Measurements from ENCODE around the gene SETD2.
"Not testable (repeated sequence)": the region's sequence is repeated elsewhere in the genome, so short reads cannot be mapped to it uniquely, and the experiment has no call there.

SETD2 gene

DNA sequence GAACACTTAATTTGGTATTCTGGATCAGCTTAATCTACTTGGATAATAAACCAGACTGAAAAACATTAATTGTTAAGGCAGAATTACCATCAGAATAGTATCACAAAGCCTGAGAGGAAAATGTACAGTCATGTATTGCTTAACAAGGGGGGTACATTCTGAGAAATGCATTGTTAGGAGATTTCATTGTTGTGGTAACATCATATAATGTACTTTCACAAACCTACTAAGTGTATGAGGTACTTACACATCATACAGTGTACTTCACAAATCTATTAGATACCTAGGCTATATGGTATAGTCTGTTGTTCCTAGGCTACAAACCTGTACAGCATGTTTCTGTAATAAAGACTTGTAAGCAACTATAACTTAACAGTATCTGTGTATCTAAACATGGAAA, 116.2 kb downstream of the SETD2 start:
- H3K9ac ChIP-seq (ENCODE audit: low read length in 5 of 5) = no peak overlapping the region
- no peaks in the 10 kb centered on the region for H3K27me3 ChIP-seq (ENCODE audit: control insufficient read depth in 5 of 5, insufficient read depth in 4 of 5, low read length in 5 of 5)
- H3K9me3 ChIP-seq (ENCODE audit: control insufficient read depth in 5 of 5, low read length in 5 of 5) = no peaks in the 10 kb centered on the region
- H3K4me3 ChIP-seq (ENCODE audit: low read depth in 1 of 5, low read length in 5 of 5) = no peak overlapping the region
- peaks cover 7 to 15% (median 11%) of the 10 kb centered on the region in 5 donors for H3K36me3 ChIP-seq (ENCODE audit: control insufficient read depth in 5 of 5, insufficient read depth in 5 of 5, low read length in 5 of 5)
- no peak overlapping the region for H3K27ac ChIP-seq (ENCODE audit: low read depth, low read length)
- H3K4me1 ChIP-seq (ENCODE audit: control insufficient read depth in 5 of 5, insufficient read depth in 5 of 5, low read length in 5 of 5) = peaks cover 0 to 2% (median 0%) of the 10 kb centered on the region in 5 donors

DNA sequence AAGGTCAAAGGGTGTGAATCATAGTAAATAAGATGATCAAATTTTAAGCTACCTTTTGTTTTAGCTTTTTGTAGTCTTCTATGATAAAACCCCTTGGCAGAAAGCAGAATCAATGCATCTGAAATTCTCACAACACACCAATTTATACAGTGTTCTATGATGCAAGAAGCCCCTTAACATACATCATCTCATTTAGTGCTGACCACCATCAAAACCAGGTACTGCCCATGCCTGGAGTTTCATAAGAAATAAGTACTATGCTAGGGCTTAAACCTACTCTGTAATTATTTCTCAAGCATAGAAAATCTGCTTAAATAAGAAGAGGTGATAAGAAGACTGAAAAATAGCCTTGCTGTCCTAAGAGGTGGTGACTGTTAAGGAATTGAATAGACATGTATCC, 116.8 kb downstream of the SETD2 start:
- H3K27me3 ChIP-seq (ENCODE audit: control insufficient read depth in 5 of 5, insufficient read depth in 4 of 5, low read length in 5 of 5) = no peaks in the 10 kb centered on the region
- no peak overlapping the region for H3K4me3 ChIP-seq (ENCODE audit: low read depth in 1 of 5, low read length in 5 of 5)
- no peaks in the 10 kb centered on the region for H3K9me3 ChIP-seq (ENCODE audit: control insufficient read depth in 5 of 5, low read length in 5 of 5)
- H3K27ac ChIP-seq (ENCODE audit: low read depth, low read length) = no peak overlapping the region
- no peak overlapping the region for H3K9ac ChIP-seq (ENCODE audit: low read length in 5 of 5)
- H3K36me3 ChIP-seq (ENCODE audit: control insufficient read depth in 5 of 5, insufficient read depth in 5 of 5, low read length in 5 of 5) = peaks cover 13 to 20% (median 16%) of the 10 kb centered on the region in 5 donors
- peaks cover 0 to 2% (median 0%) of the 10 kb centered on the region in 5 donors for H3K4me1 ChIP-seq (ENCODE audit: control insufficient read depth in 5 of 5, insufficient read depth in 5 of 5, low read length in 5 of 5)

DNA sequence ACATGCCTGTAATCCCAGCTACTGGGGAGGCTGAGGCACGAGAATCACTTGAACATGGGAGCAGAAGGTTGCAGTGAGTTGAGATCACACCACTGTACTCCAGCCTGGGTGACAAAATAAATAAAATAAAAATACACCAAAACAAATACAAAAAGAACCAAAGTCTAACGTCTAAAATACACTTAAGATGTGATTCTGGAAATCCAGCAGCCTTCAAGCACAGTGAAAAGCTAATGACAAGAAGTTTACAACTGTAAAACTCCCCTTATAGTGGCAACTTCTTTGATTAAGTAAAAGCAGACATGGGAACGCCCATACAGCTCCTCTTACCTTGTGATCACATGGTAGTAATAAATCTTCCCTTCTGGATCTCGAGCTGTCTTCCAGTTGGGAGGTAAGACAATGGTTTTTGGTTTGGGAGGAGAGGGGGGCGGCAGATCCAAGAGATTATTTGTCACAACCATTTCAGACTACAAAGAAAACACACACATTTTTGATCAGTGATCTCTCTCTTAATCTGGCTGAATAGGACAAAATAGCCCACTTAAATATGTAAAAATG, 121.6 kb downstream of the SETD2 start:
- Histone ChIP-seq H3K27ac (ENCODE audit: low read depth, low read length) (no peak overlapping the region), H3K36me3 (ENCODE audit: control insufficient read depth in 5 of 5, insufficient read depth in 5 of 5, low read length in 5 of 5) (peaks cover 37 to 59% (median 46%) of the 10 kb centered on the region in 5 donors), H3K4me1 (ENCODE audit: control insufficient read depth in 5 of 5, insufficient read depth in 5 of 5, low read length in 5 of 5) (no peaks in the 10 kb centered on the region), H3K27me3 (ENCODE audit: control insufficient read depth in 5 of 5, insufficient read depth in 4 of 5, low read length in 5 of 5) (no peaks in the 10 kb centered on the region), H3K9ac (ENCODE audit: low read length in 5 of 5) (no peak overlapping the region), H3K9me3 (ENCODE audit: control insufficient read depth in 5 of 5, low read length in 5 of 5) (no peaks in the 10 kb centered on the region), H3K4me3 (ENCODE audit: low read depth in 1 of 5, low read length in 5 of 5) (no peak overlapping the region)

DNA sequence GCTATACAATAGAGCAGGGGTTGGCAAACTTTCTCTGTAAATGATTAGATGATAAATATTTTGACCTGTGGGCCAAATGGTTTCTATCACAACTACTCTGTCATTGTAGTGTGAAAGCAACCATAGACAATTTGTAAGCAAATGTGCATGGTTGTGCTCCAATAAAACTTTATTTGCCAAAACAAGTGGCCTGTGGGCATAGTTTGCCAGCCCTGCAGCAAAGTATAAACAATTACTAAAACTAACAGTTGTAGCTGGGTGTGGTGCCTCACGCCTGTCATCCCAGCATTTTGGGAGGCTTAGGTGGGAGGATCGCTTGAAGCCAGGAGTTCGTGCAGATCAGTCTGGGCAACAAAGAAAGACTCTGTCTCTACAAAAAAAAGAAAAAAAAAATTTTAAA, 122.8 kb downstream of the SETD2 start:
- Histone ChIP-seq H3K4me3 (ENCODE audit: low read depth in 1 of 5, low read length in 5 of 5) (no peak overlapping the region), H3K27ac (ENCODE audit: low read depth, low read length) (no peak overlapping the region), H3K36me3 (ENCODE audit: control insufficient read depth in 5 of 5, insufficient read depth in 5 of 5, low read length in 5 of 5) (peaks cover 38 to 68% (median 53%) of the 10 kb centered on the region in 5 donors), H3K4me1 (ENCODE audit: control insufficient read depth in 5 of 5, insufficient read depth in 5 of 5, low read length in 5 of 5) (no peaks in the 10 kb centered on the region), H3K27me3 (ENCODE audit: control insufficient read depth in 5 of 5, insufficient read depth in 4 of 5, low read length in 5 of 5) (no peaks in the 10 kb centered on the region), H3K9me3 (ENCODE audit: control insufficient read depth in 5 of 5, low read length in 5 of 5) (no peaks in the 10 kb centered on the region), H3K9ac (ENCODE audit: low read length in 5 of 5) (no peak overlapping the region)

DNA sequence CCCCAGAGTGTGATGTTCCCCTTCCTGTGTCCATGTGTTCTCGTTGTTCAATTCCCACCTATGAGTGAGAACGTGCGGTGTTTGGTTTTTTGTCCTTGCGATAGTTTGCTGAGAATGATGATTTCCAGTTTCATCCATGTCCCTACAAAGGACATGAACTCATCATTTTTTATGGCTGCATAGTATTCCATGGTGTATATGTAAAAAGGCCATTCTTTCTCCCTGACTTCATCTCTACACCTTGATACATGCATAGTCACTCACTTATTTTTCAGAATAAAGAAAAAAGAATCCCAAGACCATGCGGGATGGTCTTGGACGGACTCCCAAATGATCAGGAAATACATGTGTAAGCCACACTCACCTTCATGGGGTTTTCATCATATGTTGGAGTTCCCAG, 126.6 kb downstream of the SETD2 start:
- H3K27ac ChIP-seq (ENCODE audit: low read depth, low read length); H3K4me1 ChIP-seq (ENCODE audit: control insufficient read depth in 5 of 5, insufficient read depth in 5 of 5, low read length in 5 of 5): not testable (repeated sequence)
- peaks cover 40 to 83% (median 63%) of the 10 kb centered on the region in 5 donors for H3K36me3 ChIP-seq (ENCODE audit: control insufficient read depth in 5 of 5, insufficient read depth in 5 of 5, low read length in 5 of 5)

DNA sequence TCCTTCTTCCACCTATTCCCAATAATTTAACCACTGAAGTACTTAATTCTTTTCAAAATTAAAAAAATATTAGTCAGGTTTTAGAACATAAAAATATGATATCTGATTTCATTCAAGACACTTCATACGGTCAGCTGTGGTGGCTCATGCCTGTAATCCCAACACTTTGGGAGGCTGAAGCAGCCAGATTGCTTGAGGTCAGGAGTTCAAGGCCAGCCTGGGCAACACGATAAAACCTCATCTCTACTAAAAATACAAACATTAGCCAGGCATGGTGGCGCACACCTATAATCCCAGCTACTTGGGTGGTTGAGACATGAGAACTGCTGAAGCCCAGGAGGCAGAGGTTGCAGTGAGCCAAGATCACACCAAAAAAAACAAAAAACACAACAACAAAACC, 127.8 kb downstream of the SETD2 start:
- Histone ChIP-seq H3K9me3 (ENCODE audit: control insufficient read depth in 5 of 5, low read length in 5 of 5) (no peaks in the 10 kb centered on the region), H3K27me3 (ENCODE audit: control insufficient read depth in 5 of 5, insufficient read depth in 4 of 5, low read length in 5 of 5) (no peaks in the 10 kb centered on the region), H3K4me1 (ENCODE audit: control insufficient read depth in 5 of 5, insufficient read depth in 5 of 5, low read length in 5 of 5) (no peaks in the 10 kb centered on the region), H3K36me3 (ENCODE audit: control insufficient read depth in 5 of 5, insufficient read depth in 5 of 5, low read length in 5 of 5) (peaks cover 33 to 73% (median 52%) of the 10 kb centered on the region in 5 donors), H3K4me3 (ENCODE audit: low read depth in 1 of 5, low read length in 5 of 5) (no peak overlapping the region), H3K9ac (ENCODE audit: low read length in 5 of 5) (no peak overlapping the region), H3K27ac (ENCODE audit: low read depth, low read length) (no peak overlapping the region)

More for the DNA sequence above, 126.6 kb downstream of the SETD2 start:
- H3K4me3 ChIP-seq (ENCODE audit: low read depth in 1 of 5, low read length in 5 of 5); H3K27me3 ChIP-seq (ENCODE audit: control insufficient read depth in 5 of 5, insufficient read depth in 4 of 5, low read length in 5 of 5); H3K9me3 ChIP-seq (ENCODE audit: control insufficient read depth in 5 of 5, low read length in 5 of 5); H3K9ac ChIP-seq (ENCODE audit: low read length in 5 of 5): not testable (repeated sequence)

DNA sequence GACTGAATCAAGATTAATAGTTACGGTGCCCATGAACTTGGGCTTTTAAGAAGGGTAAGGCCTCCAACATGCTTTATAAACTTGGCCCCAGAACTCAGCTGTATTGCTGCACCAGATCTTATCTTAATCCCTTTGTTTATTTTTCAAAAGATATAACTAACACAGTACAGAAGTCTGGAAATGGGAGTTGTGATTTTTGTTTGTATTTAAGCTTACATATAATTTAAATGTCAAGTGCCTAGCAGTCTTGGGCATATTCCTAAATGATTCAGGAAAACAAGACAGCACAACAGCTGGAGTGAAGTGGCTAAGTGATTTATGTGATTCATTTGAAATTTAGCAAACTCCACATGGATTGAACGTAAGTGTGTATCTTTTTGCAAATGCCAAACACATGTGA, 128.3 kb downstream of the SETD2 start:
- Histone ChIP-seq H3K27ac (ENCODE audit: low read depth, low read length) (no peak overlapping the region), H3K9ac (ENCODE audit: low read length in 5 of 5) (no peak overlapping the region), H3K4me1 (ENCODE audit: control insufficient read depth in 5 of 5, insufficient read depth in 5 of 5, low read length in 5 of 5) (no peaks in the 10 kb centered on the region), H3K4me3 (ENCODE audit: low read depth in 1 of 5, low read length in 5 of 5) (no peak overlapping the region), H3K9me3 (ENCODE audit: control insufficient read depth in 5 of 5, low read length in 5 of 5) (no peaks in the 10 kb centered on the region), H3K36me3 (ENCODE audit: control insufficient read depth in 5 of 5, insufficient read depth in 5 of 5, low read length in 5 of 5) (peaks cover 29 to 71% (median 47%) of the 10 kb centered on the region in 5 donors), H3K27me3 (ENCODE audit: control insufficient read depth in 5 of 5, insufficient read depth in 4 of 5, low read length in 5 of 5) (no peaks in the 10 kb centered on the region)

DNA sequence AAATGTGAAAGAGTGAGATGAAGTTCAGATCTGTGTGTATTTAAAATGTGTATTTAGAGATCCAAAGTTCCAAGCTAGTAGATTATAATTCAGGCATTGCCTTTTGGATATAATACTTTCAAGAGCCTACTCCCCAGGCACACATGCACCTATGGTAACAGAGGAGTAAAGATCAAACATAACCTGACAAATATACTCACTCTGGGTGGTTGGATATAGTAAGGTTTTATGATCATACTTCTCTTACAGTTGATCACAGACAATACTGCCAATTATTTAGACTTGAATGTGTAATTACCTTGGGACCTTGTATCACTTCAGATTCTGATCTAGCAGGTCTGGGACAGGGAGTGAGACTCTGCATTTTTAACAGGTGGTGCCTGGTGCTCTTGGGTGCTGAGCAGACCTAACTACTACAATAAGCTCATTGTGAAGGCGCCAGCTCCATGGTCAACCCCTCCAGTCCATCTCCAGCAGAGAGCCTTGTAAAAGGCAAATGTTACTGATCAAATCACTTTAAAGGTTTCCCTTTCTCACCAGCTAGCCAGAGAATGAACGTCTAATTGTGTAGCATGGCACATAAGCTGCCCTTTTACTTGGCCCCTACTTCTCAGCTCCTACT, 128.9 kb downstream of the SETD2 start:
- Histone ChIP-seq H3K36me3 (ENCODE audit: control insufficient read depth in 5 of 5, insufficient read depth in 5 of 5, low read length in 5 of 5) (peaks cover 29 to 67% (median 40%) of the 10 kb centered on the region in 5 donors), H3K27me3 (ENCODE audit: control insufficient read depth in 5 of 5, insufficient read depth in 4 of 5, low read length in 5 of 5) (no peaks in the 10 kb centered on the region), H3K4me1 (ENCODE audit: control insufficient read depth in 5 of 5, insufficient read depth in 5 of 5, low read length in 5 of 5) (no peaks in the 10 kb centered on the region), H3K9me3 (ENCODE audit: control insufficient read depth in 5 of 5, low read length in 5 of 5) (no peaks in the 10 kb centered on the region), H3K27ac (ENCODE audit: low read depth, low read length) (no peak overlapping the region), H3K4me3 (ENCODE audit: low read depth in 1 of 5, low read length in 5 of 5) (no peak overlapping the region), H3K9ac (ENCODE audit: low read length in 5 of 5) (no peak overlapping the region)

DNA sequence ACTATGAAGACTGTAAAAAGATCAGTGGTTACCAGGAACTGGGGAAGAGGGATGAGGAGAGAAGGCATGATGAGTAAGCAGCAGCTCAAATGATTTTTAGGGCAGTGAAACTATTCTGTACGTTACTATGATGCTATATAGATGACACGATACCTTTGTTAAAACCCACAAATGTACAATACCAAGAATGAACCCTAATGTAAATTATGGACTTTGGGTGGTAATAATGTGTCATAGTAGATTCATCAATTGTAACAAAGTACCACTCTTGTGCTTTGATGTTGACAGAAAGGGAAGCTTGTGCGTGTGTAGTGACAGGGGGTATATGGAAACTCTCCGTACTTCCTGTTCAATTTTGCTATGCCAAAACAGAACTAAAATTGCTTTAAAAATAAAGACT, 132.9 kb downstream of the SETD2 start:
- H3K4me3 ChIP-seq (ENCODE audit: low read depth in 1 of 5, low read length in 5 of 5); H3K27me3 ChIP-seq (ENCODE audit: control insufficient read depth in 5 of 5, insufficient read depth in 4 of 5, low read length in 5 of 5); H3K9me3 ChIP-seq (ENCODE audit: control insufficient read depth in 5 of 5, low read length in 5 of 5); H3K9ac ChIP-seq (ENCODE audit: low read length in 5 of 5); H3K4me1 ChIP-seq (ENCODE audit: control insufficient read depth in 5 of 5, insufficient read depth in 5 of 5, low read length in 5 of 5); H3K27ac ChIP-seq (ENCODE audit: low read depth, low read length): not testable (repeated sequence)
- peaks cover 20 to 43% (median 29%) of the 10 kb centered on the region in 5 donors for H3K36me3 ChIP-seq (ENCODE audit: control insufficient read depth in 5 of 5, insufficient read depth in 5 of 5, low read length in 5 of 5)

DNA sequence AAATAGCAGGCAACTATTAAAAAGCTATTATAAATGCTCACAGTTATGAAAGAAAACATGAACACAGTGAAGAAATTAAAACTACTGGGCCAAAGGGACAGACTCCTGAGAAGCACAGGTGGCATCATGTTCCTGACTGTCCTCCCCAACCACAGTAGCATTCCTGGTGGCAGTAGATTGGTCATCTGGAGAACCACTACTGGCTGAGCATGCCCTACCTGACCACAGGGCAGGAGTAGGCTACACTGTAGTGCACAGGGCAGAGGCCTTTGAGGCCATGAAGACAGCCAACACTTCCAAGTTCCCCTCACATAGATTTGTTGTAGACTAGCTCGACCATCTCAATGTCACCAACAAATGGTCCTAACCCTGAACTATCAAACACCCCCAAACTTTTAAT, 135.2 kb downstream of the SETD2 start:
- H3K36me3 ChIP-seq (ENCODE audit: control insufficient read depth in 5 of 5, insufficient read depth in 5 of 5, low read length in 5 of 5) = peaks cover under 1 to 22% (median 16%) of the 10 kb centered on the region in 5 donors
- no peak overlapping the region for H3K27ac ChIP-seq (ENCODE audit: low read depth, low read length)
- no peak overlapping the region for H3K9ac ChIP-seq (ENCODE audit: low read length in 5 of 5)
- no peaks in the 10 kb centered on the region for H3K27me3 ChIP-seq (ENCODE audit: control insufficient read depth in 5 of 5, insufficient read depth in 4 of 5, low read length in 5 of 5)
- no peaks in the 10 kb centered on the region for H3K9me3 ChIP-seq (ENCODE audit: control insufficient read depth in 5 of 5, low read length in 5 of 5)
- H3K4me3 ChIP-seq (ENCODE audit: low read depth in 1 of 5, low read length in 5 of 5) = no peak overlapping the region
- peaks cover 0 to 3% (median 2%) of the 10 kb centered on the region in 5 donors for H3K4me1 ChIP-seq (ENCODE audit: control insufficient read depth in 5 of 5, insufficient read depth in 5 of 5, low read length in 5 of 5)

All from subcutaneous abdominal adipose tissue (tissue), 5 donors.